Bronchus fibroblast of lung (primary cell): ENCODE data around the gene GRM5. TPM values are rescaled to one million over a fixed set of nuclear protein-coding genes. Genes with fewer than 3 reads are reported as not detected.

Experiments
- total RNA-seq: library from RNA; depleted of rRNA; stranded (reverse); fragments of >200 nt; gene quantifications from 2 replicates; pipeline ENCODE4 v1.2.3, GENCODE V29; 2015

Gene GRM5
- under 0.01 TPM in 1 of 2 replicates, not detected in the other for total RNA-seq

DNA sequence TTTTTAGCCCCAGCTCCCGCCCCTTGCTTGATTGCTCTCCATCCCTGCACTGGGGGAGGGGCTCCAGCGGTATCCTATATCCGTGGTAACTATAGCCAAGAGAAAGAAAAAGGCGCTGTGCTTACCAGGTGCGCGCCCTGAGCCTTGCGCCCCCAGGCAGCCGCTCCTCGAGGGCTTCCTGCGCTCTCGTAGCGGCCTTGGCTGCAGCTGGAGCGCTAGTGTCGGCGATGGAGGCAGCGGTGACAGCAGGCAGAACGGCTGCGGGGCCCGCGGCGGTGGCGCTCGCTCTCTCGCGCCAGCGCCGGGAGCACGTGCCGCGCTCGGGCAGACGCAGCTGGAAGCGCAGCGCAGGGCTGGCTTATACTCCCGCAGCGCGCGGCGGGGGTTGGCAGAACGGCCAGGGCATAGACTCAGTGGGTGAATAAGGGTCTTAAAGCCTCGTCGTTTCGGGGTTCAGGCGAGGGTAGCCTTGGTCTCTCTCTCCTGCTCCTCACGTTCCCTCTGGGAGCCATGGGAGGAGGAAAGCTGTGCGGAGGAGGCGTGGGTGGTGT lies at the start of gene GRM5:
Gene GRM5, minus strand, starts transcription at position 332 of the 551 bp plus-strand sequence. CDS start 18,110 bp downstream, outside the sequence.

Other genes starting within 250 kb of the GRM5 start
- gene TYR, start 111.9 kb upstream of the GRM5 start, total RNA-seq: not detected in 2 replicates